HG03196 (cell line): ENCODE data around the gene LRCH1.

ENCODE experiments used
- ATAC-seq: cut with Tn5 transposase; IDR thresholded peaks from one replicate; pipeline ENCODE4 v1.9.1; 2021; ENCODE audit not compliant: unreplicated experiment

The LRCH1 gene

DNA sequence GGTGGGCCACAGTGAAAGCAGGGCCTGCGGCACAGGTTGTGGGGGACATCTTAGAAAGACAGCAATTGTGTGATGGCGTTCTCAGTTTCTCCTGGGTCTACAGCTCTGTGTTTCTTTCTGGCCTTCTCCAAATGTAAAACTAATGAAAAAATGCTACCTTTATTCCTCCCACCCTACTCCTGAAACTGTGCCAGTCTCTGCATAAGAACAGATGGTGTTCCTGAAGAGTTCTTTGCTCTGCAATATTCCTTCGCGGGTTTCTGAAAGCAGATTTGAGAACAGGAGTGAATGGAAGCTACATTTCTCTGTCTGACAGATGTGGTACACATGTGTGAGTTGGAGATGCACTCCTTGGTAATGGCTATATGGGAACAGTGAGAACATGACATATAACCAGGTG is 18.0 kb upstream of the LRCH1 start:
- no peak for ATAC-seq

DNA sequence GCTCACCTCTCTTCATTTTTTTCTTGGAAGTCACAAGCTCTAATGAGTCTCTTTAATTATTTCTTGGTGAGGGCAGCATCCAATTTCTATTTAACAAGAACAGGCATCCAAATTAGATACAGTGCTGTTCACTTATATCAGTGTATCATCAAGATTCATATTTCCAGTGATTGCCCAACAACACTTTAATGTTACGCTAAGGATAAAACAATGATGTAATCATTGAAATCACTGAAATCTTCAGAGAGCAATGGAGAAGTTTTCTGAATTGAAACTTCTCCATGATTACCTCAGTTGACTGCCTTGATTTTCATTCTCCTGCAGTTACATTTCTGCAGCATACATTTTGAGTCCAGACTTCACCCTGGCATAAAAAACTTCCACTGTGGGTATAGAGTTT is 17.1 kb upstream of the LRCH1 start:
- no peak for ATAC-seq

DNA sequence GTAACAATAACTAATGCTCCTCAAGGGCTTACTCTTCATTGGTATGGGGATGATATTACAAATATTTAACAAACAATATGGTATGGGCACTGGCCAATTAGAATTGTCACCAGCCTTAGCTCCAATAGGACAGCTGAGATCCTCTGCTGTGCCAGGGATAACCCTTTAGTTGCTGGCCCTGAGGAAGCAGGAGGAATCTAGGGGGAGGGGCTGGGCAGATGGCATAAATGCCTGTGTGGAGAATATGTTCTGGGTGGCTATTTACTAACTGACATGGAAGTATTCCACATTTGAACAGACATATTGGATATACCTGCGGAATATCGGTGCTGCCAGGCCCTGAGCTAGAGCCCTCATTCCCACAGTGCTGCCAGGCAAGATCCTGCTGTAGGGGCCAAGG is 16.6 kb upstream of the LRCH1 start:
- no peak for ATAC-seq

DNA sequence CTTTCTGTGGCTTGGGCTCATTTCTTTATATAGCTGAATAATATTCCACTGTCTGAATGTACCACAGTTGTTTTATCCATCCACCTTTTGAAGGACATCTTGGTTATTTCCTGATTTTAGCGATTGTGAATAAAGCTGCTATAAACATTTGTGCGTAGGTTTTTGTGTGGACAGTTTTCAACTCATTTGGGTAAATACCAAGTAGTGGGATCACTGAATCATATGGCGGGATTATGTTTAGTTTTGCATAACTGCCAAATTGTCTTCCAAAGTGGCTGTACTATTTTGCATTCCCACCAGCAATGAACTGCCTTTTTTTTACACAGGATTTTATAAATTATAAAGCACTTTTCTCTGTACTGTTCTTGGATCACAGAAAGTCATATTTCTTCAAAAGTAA is 13.7 kb upstream of the LRCH1 start:
- ATAC-seq: no peak

DNA sequence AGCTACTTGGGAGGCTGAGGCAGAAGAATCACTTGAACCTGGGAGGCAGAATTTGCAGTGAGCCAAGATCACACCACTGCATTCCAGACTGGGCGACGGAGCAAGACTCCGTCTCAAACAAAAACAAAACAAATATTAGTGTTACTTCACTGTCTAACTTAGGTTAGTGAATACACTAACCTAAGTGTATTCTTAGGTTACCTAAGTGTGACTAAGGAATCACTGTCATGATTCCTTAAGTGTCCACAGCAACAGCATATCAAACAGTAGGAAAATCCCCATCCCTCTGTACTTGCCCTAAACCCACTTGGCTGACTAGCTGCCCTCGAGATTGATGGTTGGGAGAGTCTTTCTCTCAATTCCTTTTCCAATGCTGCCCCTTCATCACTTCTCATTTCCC is 11.8 kb upstream of the LRCH1 start:
- no peak for ATAC-seq

DNA sequence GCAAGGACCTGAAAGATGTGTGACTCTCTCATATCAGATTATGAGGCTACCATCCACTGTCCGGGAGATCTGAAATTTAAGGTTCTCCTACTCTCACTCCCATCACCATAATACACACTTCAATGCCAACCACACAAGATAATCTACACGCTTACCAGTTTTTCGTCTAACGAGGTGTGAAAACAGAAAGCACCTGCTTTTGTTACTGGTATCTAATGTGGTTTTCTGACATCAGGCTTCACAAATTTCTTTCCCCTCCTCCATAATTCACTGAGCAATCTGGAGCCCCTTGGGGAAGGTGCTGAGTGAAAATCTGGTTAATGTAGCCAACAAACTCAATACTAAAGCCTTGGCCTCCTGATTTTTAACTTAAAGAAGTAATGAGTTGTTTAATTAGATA is 10.1 kb upstream of the LRCH1 start:
- no peak for ATAC-seq

DNA sequence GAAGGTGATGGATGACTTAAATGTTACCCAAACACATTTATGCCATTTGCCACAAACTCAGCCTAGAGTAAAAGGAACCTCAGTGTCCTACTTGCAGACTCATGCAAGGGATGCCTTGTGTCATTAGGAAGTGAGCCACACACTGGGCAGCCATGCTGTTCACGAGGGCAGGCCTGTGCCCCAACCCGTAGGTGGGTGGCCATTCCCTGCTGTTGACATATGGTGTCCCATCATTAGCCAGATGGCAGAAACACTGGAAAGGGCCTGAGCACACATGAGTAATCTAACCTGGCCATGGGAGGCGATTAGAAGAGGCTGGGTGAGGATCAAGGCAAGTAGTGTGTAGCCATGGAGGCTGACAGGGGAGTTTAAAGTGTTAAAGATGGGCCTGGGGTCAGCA is 9.7 kb upstream of the LRCH1 start:
- no peak for ATAC-seq

DNA sequence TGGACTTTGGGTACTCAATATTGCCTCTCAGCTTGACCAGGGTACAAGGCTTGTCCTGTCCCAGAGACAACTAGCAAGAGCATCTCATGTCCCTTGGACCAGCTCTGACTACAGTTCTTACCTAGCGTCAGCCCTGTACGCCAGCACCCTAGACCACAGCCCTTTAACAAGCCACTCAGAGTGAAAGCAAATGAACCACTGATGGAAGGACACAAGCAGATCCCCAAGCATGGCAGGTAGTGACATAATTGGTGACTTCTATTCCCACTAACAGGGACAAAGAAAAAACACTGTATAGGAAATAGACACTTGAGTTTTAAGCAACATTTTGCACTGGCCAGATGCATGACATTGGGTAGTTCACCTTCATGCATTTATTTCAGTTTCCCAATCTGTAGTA is 8.8 kb upstream of the LRCH1 start:
- no peak for ATAC-seq

DNA sequence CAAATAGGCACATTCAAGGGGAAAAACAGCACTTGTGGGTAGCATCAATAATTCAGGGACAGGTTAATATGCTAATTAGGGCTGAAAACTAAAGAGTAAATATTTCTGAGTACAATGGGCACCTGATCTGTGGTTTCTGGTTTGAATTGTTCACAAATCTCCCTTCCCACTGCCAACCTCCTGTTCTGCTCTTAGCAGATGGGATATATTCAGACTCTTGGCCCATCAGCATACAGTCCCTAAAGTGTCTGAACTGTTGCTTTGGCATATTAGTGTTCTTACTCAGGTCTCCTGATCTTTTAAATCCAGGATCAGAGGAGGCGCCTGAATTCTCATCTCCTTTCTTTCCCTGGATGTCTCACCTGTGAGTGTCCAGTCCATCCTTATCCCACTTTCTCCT is 8.2 kb upstream of the LRCH1 start:
- ATAC-seq: no peak

DNA sequence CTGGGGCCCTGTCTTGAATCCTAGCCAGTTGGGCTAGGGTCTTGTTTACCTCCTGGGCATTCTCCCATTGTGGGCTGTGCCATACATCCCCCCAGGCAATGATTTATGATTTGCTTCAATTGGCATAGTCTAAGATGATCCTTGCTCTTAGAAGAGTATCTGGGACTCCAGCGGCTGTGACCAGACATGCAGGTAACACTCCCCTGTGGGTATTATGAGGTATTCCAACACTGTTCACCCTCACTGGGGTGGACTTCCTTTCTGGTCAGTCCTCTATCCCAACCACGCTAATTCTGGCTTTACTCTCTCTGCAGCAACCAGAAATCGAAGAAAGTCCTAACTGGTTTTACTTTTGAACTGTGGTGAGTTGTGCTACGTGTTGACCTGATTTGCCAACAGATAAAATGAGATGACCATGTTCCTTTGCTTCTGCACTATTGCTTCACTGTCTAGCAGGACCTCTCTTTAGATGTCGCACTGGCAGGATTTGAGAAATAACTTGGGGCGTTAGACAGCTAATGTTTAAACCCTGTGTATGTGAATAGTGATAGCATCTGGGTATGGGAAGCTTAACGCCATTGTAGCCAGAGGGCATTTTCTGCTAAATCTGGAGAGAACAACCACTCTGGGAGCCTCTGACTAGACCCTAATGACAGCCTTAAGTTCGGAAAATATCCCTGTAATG is 6.7 kb upstream of the LRCH1 start:
- ATAC-seq: no peak

DNA sequence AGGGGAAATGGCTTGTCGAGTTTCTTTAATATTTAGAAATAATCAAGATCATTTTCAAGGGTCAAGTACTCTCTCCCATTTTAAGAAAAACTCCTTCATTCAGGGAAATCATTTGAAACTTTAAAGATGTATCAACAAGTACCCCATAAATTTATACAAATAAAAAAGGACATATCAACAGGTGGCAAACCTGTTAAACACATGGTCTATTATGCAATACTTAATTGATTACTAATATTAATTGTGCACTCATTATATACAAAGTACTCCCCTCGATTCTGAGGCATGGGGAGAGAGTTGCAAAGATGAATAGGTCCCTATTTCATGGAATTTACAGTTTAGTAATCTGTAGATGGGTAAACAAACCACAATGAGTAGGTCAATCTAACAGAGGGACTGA is 2.1 kb upstream of the LRCH1 start:
- no peak for ATAC-seq

DNA sequence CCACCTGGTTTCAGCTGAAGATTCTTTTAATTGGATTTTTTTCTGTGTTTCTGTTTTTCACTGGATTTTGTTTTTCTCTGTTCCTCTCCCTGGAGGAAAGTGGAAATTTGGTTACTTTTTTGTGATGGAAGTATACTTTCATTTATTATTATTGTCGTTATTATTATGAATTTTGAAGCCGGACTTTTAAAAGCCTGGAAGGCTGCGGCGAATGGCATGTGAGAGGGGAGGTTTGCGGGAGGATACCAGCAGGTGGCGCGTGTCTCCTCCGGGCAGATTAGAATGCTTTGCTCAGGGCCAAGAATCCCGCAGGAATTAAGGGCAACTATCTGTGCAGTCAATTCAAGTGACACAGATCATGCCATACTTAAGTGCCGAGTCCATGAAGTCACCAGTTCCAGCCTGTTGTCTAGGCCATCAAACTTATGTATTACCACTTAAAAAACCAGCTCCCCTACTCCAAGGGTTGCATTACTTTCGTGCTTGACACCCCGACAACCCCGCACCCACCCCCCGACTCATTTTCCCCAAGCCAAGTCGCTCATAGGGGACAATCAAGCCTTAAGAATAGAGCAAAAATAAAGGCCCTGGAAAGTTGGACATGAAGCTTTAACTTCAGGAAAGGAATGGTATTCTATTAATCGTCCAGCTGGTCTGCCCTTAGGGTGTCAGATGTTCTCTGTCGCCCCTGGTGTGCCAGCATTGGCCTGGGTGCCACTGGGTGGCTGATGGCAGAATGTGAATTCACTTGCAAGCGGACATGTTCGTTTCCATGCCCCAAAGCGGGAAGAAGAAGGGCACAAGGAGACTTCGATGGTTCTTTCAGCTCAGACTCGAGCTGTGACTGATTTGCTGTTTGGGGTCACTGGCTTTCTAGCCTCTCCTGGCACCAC is 1.3 kb upstream of the LRCH1 start:
- ATAC-seq: no peak

DNA sequence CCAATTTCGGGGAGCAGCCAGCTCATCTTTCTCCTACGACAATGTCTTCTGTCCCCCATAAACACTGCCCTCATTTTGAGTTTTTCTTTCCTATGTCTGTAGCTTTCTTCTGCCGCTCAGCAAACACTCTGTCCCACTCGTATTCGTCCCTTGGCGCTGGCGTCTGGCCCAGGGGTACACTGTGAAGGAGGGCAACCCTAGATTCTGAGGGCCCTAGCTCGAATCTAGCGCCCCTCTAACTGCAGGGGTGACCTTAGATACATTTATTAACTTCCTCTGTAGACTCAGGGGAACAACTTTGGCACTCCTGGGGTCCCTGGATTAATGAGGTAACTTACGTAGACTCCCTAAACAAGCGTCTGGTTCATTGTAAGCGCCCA is 677 bp upstream of the LRCH1 start:
- no peak for ATAC-seq

DNA sequence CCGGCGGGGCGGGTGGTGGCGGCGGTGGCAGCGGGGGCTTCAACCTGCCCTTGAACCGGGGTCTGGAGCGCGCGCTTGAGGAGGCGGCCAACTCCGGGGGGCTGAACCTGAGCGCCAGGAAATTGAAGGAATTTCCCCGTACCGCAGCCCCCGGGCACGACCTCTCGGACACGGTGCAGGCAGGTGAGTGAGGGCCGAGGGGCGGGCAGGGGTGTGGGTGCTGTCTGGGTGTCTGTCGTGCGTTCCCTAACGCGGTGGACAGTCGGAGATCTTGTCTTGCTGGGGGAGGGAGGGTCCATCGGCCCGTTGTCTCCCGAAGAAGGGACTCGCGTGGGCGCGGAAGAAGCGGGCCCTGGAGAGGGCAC is 533 bp downstream of the LRCH1 start:
- ATAC-seq: no peak

DNA sequence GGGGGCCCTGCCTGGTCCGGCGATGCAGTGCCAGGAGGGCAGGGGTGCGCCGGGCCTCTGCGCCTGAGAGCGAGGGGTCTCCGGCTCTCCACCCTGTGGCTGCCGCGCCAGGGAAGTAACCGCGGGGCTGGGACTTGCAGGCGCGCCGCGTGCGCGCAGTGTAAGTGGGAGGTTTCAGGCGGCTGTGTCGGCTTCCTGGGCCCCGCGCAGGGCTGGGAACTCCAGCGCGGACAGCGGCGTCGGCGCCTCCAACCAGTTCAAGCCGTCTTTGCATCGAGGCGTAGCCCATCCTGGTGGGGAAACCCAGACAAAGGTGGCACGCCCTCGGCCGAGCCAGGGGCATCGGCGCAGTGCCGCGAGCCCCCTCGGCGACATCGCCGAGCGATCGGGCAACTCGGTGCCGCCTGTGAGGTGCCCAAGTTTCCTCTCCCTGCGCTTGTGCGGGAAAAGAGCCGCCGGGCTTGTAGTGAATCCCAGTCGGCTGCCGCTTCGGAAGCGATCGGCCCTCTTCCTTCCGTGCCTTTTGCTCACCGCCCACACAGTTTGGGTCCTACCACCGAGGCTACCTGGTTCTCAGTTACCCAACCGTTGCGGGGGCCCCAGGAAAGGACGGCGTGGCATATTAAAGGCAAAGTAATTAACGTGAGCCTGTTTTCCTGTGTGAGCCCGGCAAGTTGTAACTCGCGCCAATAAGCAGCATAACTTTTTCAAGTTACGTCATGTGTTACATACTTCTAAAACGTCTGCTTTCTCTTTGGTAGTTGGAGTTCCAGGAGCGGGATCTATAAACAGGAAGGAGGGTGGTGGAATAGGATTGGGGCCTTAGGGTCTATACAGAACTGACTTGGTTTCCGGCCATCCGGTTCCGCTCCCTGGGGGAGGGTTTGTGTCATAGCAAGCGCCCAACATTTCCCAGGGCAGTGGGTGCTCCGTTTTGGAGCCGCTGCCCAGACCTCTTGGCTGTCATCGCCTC is 1.2 kb downstream of the LRCH1 start:
- ATAC-seq: peak; percentile 47

DNA sequence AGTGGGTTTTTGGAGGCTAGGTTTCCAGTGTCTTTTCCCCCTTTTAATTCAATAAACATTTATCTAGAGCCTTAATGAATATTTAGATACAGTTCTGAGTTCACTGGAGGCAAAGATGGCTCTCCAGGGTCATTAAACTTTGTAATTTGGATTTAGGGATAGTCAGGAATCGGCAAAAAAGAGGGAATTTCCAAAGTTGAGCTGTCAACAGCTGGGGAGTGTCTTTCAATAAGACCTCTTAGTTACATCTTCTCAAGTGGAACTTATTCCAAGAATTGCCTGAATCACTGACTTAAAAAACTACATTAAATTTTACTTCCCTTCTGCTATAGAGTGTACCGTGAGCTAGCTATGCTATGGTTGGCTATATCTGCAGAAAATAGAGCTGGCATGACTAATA is 2.0 kb downstream of the LRCH1 start:
- no peak for ATAC-seq

DNA sequence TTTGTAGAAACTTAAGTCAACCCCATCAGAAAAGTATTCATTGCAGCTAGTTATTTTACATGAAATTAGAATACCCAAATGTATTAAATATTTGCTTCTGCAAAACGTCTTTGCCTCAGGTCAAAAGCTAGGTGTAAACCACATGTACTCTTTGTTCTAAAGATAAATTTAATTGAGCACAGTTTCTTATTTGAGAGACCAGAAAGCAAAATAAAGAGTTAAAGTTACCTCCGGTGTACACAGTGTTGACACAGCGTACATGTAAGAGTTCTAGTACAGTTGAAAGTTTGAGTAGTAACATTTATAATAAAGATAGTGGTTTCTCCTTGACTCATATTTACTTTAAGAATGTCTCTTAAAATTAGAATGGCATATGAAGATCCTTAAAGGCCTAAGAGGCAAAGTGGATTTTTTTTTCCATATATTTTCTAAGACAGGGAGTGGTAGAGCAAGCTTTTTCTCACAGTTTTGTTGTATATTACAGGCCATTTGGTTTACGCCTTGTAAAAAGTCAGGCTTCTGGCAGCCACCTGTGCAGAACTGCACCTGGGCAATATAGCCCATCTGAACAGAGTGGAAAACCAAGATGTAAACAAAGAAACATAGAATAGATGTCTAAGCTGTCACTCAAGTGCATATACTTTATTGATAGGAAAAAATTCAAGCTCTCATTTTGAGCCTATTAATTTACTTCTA is 2.9 kb downstream of the LRCH1 start:
- no peak for ATAC-seq

DNA sequence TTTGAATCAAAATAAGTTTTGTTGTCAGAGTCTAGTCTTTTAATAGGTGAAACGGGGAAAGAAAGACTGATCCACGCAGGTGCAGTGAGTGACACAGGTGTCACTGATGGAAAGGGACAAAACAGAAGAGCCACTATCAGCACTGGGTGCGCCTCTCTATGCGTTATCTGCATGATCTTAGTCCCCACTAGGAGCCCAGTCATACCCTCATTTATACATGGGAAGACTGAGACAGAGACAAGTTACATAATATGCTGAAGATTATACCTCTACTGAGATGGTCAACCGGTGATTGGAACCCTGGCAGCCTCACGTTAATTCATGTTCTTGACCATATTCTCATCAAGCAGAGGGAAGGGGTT is 3.4 kb downstream of the LRCH1 start:
- ATAC-seq: no peak

DNA sequence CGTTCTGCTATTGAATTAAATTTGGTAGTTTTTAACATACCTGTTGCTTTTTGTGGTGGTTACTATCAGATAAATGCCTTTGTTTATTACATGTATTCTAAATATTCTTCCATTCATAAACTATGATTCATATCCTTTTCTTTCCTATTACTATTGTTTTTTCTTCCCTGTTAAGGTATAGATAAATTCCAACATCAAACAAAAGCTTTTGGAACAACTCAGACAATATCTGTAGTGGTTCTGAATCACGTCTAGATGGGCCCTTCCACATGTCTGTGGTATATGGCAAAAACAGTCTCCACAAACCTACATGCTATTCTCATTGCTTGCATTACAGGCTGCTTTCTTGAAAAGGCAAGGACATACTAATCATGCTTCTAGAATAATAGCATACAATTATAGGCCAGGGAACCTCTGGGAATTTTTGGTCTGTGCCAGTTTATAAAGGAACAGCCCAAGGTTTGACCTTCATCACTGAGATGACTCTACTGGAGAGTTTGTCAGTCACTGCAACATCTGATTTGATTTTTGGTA is 6.4 kb downstream of the LRCH1 start:
- no peak for ATAC-seq

DNA sequence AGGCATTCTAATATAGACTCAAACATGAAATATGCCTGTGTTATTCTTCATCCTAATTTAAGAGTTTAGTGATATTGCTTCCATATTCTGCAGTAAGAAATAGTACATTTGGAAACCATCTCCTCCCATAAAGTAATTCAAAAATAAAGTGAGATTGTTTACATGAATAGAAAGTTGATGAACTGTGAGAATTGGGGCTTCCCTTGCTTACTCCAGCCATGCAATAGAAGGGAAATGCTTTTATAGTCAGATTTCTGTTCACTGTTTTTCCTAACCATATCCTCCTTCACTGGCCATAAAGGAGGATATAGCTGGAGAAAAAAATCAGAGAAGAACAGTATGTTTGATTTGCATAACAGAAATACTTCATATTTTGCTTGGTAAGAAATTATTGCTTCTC is 7.8 kb downstream of the LRCH1 start:
- no peak for ATAC-seq

DNA sequence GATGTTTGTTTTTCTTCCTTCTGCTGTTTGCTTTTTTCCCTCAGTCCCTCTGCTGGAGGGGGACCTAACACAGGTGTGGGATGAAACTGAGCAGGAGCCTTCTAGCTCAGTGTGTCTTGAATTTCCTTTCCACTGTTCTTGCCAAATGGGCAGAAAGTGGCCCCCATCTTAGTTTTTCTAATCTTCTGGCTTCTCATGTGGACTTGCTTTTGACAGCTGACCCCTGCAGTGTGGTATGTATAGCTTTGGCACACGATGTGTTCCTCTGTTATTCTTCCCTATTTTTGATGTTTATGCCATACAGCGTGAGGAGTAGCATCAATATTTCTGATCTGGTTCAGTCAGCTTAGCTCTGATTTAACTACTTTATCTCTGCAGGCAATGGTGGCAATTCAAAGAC is 8.3 kb downstream of the LRCH1 start:
- no peak for ATAC-seq
